SK-N-MC (cell line): ENCODE results near the gene GAGE12E.
"Not testable (repeated sequence)": the region's sequence is repeated elsewhere in the genome, so short reads cannot be mapped to it uniquely, and the experiment has no call there.

Experiments
- EZH2 ChIP-seq: fragments of 200-600 bp; sonication (generic); IDR thresholded peaks from one replicate; pipeline ENCODE4 v1.6.1; 2017; ENCODE audit warnings: antibody characterized with exemption
- FOXP2 ChIP-seq: optimal IDR thresholded peaks from 2 replicates; pipeline ENCODE3; 2011; ENCODE audit warnings: mild to moderate bottlenecking, moderate library complexity; ENCODE audit not compliant: insufficient read depth; ENCODE audit errors: extremely low read length, control extremely low read depth
- POLR2AphosphoS5 ChIP-seq: IDR thresholded peaks from 2 replicates; pipeline ENCODE4 v1.6.1; 2012; ENCODE audit warnings: mild to moderate bottlenecking, low read depth, low read length, borderline replicate concordance

- TF ChIP-seq POLR2AphosphoS5, EZH2, FOXP2: not testable (repeated sequence)
Observed at GRCh38 chrX:49568728-49569127, 17.6 kb downstream of the GAGE12E start.
